Parathyroid adenoma (tissue), 2 donors: ENCODE data around the gene POU1F1.

Source experiments
- H2AFZ ChIP-seq: fragments of 300-600 bp; sonication (generic); one replicate; pipeline ENCODE4 v1.7.0; 2017; ENCODE audit warnings: antibody characterized with exemption, mild to moderate bottlenecking
- H3K27ac ChIP-seq: fragments of 300-600 bp; sonication (generic); one replicate; pipeline ENCODE4 v1.7.0; 2017
- H3K27me3 ChIP-seq: fragments of 300-600 bp; sonication (generic); one replicate; pipeline ENCODE4 v1.7.0; 2017; ENCODE audit warnings: low read length; ENCODE audit not compliant: control insufficient read depth, insufficient read depth
- H3K36me3 ChIP-seq: fragments of 300-600 bp; sonication (generic); one replicate; pipeline ENCODE4 v1.7.0; 2017; ENCODE audit warnings: low read length; ENCODE audit not compliant: control insufficient read depth, insufficient read depth
- H3K4me1 ChIP-seq: fragments of 300-600 bp; sonication (generic); one replicate; pipeline ENCODE4 v1.7.0; 2017; ENCODE audit warnings: control low read depth
- H3K4me2 ChIP-seq: fragments of 300-600 bp; sonication (generic); one replicate; pipeline ENCODE4 v1.7.0; 2017; ENCODE audit warnings: low read length
- H3K4me3 ChIP-seq: fragments of 300-600 bp; sonication (generic); one replicate; pipeline ENCODE4 v1.7.0; 2017; ENCODE audit warnings: low read depth, low read length
- H3K79me2 ChIP-seq: fragments of 300-600 bp; sonication (generic); one replicate; pipeline ENCODE4 v1.7.0; 2017; ENCODE audit warnings: control low read depth
- H3K9ac ChIP-seq: fragments of 300-600 bp; sonication (generic); one replicate; pipeline ENCODE4 v1.7.0; 2017; ENCODE audit warnings: mild to moderate bottlenecking
- H3K9me3 ChIP-seq: fragments of 300-600 bp; sonication (generic); one replicate; pipeline ENCODE4 v1.7.0; 2017; ENCODE audit warnings: low read length; ENCODE audit not compliant: control insufficient read depth
- TF ChIP-seq, protein P1 (sequence below): fragments of 300-600 bp; sonication (generic); IDR thresholded peaks from one replicate; pipeline ENCODE4 v1.7.0; 2017; ENCODE audit warnings: antibody characterized with exemption, mild to moderate bottlenecking
- donor health status: primary hyperparathyroidism.

The POU1F1 gene

DNA sequence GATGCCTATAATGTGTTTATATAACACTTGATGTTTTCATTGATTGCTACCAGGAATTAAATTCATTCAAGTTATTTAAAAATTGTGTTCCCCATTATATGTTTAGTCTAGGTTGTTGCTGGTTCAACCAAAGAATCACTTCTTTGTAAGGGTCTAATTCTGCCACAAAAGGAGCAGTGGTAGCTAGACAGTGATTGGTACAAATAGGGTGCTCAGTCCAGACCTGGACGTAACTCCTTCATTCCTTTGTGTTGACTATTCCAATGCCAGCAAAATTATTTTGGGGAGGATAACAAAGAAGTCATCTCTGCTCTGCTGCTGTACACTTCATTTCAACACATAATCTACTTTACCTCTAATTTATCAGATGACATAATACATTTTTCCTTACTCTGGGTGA, 48.1 kb downstream of the POU1F1 start:
- Histone ChIP-seq H3K4me2 (peak overlapping the region; percentile 79), H3K27me3 (no peaks in the 10 kb centered on the region), H3K4me3 (peak overlapping the region; percentile 89), H3K36me3 (no peaks in the 10 kb centered on the region), H2AFZ (no peak overlapping the region), H3K27ac (no peak overlapping the region), H3K4me1 (peaks cover 9% of the 10 kb centered on the region), H3K9me3 (no peaks in the 10 kb centered on the region), H3K9ac (no peak overlapping the region), H3K79me2 (peaks cover 39% of the 10 kb centered on the region)
- TF ChIP-seq, protein P1, sequence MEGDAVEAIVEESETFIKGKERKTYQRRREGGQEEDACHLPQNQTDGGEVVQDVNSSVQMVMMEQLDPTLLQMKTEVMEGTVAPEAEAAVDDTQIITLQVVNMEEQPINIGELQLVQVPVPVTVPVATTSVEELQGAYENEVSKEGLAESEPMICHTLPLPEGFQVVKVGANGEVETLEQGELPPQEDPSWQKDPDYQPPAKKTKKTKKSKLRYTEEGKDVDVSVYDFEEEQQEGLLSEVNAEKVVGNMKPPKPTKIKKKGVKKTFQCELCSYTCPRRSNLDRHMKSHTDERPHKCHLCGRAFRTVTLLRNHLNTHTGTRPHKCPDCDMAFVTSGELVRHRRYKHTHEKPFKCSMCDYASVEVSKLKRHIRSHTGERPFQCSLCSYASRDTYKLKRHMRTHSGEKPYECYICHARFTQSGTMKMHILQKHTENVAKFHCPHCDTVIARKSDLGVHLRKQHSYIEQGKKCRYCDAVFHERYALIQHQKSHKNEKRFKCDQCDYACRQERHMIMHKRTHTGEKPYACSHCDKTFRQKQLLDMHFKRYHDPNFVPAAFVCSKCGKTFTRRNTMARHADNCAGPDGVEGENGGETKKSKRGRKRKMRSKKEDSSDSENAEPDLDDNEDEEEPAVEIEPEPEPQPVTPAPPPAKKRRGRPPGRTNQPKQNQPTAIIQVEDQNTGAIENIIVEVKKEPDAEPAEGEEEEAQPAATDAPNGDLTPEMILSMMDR: no peak

DNA sequence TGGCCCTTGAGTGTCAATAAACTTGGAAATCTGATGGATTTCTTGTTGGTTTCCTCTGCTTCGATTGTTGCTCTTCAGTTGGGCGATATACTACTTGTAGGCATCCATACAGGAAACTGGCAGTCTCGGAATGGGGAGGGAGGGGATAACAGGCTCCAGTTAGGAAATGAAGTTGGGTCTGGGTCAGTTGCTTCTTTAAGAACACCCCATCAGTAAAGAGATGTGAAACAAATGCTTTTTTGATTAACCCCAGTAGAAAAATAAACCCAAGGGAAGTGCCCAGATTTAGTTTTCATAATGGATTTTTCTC, 48.6 kb downstream of the POU1F1 start:
- no peaks in the 10 kb centered on the region for H3K36me3 ChIP-seq
- H3K9me3 ChIP-seq: no peaks in the 10 kb centered on the region
- H3K9ac ChIP-seq: peak overlapping the region; percentile 57
- H3K27me3 ChIP-seq: no peaks in the 10 kb centered on the region
- H3K4me1 ChIP-seq: peaks cover 9% of the 10 kb centered on the region
- TF ChIP-seq, protein P1: no peak
- H3K4me2 ChIP-seq: peak overlapping the region; percentile 79
- peak overlapping the region; percentile 80 for H3K27ac ChIP-seq
- H3K4me3 ChIP-seq: peak overlapping the region; percentile 89
- H3K79me2 ChIP-seq: peaks cover 37% of the 10 kb centered on the region
- H2AFZ ChIP-seq: peak overlapping the region; percentile 79

DNA sequence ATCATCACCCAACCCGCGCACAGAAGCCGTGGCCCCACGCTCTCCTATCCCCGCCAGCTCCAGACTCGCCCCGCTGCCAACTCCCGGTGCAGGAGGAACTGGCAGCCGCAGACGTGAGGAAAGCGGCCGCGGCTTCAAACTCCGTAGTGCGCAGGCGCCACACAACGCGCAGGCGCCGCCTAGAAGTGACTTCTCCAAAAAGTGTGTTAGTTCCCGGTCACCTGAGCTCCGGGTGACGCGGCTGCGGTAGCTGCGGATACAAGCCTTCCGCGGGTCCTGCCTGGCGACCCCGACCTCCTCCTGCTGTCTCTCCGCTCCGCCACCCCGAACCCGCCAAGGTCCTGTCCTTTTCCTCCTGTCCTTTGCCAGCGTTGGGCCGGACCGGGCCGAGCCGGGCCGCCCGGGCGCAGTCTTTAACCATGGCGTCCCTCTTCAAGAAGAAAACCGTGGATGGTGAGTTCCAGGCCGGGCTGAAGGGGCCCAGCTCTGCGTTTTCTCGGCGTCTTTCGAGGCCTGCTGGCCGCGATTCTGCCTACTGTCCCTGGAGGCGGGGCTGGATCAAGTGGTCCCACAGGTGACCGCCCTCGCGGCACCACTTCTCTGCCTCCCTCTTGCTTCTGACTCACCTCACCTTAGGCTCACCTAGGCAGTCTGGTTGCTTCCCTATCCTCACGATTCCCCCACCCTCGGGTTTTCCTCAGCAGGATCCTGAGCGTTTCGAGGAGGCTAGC, 49.1 kb downstream of the POU1F1 start, which contains the start of gene CHMP2B:
Gene CHMP2B, plus strand, starts transcription at position 206 of the 731 bp plus-strand sequence. Its CDS starts 214 bp downstream, at position 420.
- Histone ChIP-seq H3K9ac (peak within 1 kb of the TSS; percentile 57), H3K36me3 (no peaks in the 10 kb centered on the region), H3K79me2 (peaks cover 34% of the 10 kb centered on the region), H3K4me3 (peak within 1 kb of the TSS; percentile 89), H3K27ac (peak within 1 kb of the TSS; percentile 80), H3K4me2 (peak within 1 kb of the TSS; percentile 79), H3K9me3 (no peaks in the 10 kb centered on the region), H3K4me1 (peaks cover 5% of the 10 kb centered on the region), H2AFZ (peak within 1 kb of the TSS; percentile 79), H3K27me3 (no peaks in the 10 kb centered on the region)
- TF ChIP-seq, protein P1: no peak

DNA sequence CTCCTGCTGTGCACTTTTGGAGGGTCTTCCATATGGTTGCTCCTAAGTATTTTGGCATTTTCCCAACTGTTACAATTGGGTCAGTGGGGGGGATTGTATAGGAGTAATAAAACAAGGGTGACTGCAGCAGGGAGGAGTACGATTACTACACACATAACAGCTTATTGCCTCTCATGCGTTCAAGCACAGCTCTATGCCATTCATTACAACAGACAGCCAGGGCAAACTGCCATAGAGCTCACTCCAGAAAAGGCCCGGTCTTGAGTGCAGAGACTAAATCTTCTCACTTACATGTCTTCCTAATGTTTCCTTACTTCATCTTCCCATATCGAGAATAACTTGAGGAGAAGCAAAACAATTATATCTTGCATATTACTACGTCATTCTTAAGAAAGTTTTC, 50.7 kb downstream of the POU1F1 start:
- Histone ChIP-seq H3K4me2 (no peak overlapping the region), H3K36me3 (no peaks in the 10 kb centered on the region), H3K27ac (no peak overlapping the region), H3K9ac (no peak overlapping the region), H3K79me2 (peaks cover 24% of the 10 kb centered on the region), H2AFZ (peak overlapping the region; percentile 79), H3K9me3 (no peaks in the 10 kb centered on the region), H3K27me3 (no peaks in the 10 kb centered on the region), H3K4me1 (peaks cover 5% of the 10 kb centered on the region), H3K4me3 (no peak overlapping the region)
- TF ChIP-seq, protein P1: no peak

DNA sequence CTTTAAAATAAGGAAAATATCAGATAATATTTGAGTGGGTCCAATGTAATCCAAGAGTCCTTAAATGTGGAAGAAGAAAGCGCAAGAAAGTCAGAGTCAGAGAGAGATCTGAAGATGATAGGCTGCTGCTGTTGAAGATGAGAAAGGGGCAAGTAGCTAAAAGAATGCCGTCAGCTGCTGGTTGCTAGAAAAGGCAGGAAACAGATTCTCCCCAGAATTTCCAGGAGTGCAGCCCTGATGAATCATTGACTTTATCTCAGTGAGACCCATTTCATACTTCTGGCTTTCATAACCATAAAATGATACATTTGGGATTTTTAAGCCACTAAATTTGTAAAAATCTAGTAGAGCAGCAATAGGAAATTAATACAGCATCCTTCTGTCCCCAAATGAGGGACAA, 56.8 kb downstream of the POU1F1 start:
- Histone ChIP-seq H2AFZ (no peak overlapping the region), H3K36me3 (no peaks in the 10 kb centered on the region), H3K27me3 (no peaks in the 10 kb centered on the region), H3K27ac (no peak overlapping the region), H3K9ac (no peak overlapping the region), H3K79me2 (no peaks in the 10 kb centered on the region), H3K9me3 (no peaks in the 10 kb centered on the region), H3K4me1 (no peaks in the 10 kb centered on the region), H3K4me2 (no peak overlapping the region), H3K4me3 (no peak overlapping the region)
- TF ChIP-seq, protein P1: no peak
